SK-N-MC (cell line): ENCODE results near the gene PLD5.
"Not testable (repeated sequence)": the region's sequence is repeated elsewhere in the genome, so short reads cannot be mapped to it uniquely, and the experiment has no call there.

Source experiments
- DNase-seq: peaks from one replicate; pipeline ENCODE4 v3.0.0-alpha.2; 2011; ENCODE audit warnings: low read depth, low spot score
- H3K27ac ChIP-seq: fragments of 200-600 bp; sonication (generic); 2 replicates; pipeline ENCODE4 v1.5.1; 2016; ENCODE audit warnings: mixed run types
- H3K36me3 ChIP-seq: fragments of 200-600 bp; sonication (generic); 2 replicates; pipeline ENCODE4 v1.6.1; 2017; ENCODE audit warnings: antibody characterized with exemption, low read length, mixed read lengths; ENCODE audit not compliant: insufficient read depth
- H3K4me3 ChIP-seq: fragments of 200-600 bp; sonication (generic); 2 replicates; pipeline ENCODE4 v1.5.1; 2016
- H3K9ac ChIP-seq: fragments of 200-600 bp; sonication (generic); 2 replicates; pipeline ENCODE4 v1.8.0; 2017; ENCODE audit warnings: mixed run types, mixed read lengths; ENCODE audit not compliant: insufficient read length
- H3K9me3 ChIP-seq: fragments of 200-600 bp; sonication (generic); 2 replicates; pipeline ENCODE4 v1.6.1; 2017; ENCODE audit warnings: low read depth, mild to moderate bottlenecking, antibody characterized with exemption, low read length, moderate library complexity, mixed read lengths
- EZH2 ChIP-seq: fragments of 200-600 bp; sonication (generic); IDR thresholded peaks from one replicate; pipeline ENCODE4 v1.6.1; 2017; ENCODE audit warnings: antibody characterized with exemption
- FOXP2 ChIP-seq: optimal IDR thresholded peaks from 2 replicates; pipeline ENCODE3; 2011; ENCODE audit warnings: mild to moderate bottlenecking, moderate library complexity; ENCODE audit not compliant: insufficient read depth; ENCODE audit errors: extremely low read length, control extremely low read depth
- POLR2AphosphoS5 ChIP-seq: IDR thresholded peaks from 2 replicates; pipeline ENCODE4 v1.6.1; 2012; ENCODE audit warnings: mild to moderate bottlenecking, low read depth, low read length, borderline replicate concordance

PLD5 gene

GRCh38 chr1:242081446-242081845, 443.1 kb downstream of the PLD5 start:
- H3K36me3 ChIP-seq = no peaks in the 10 kb centered on the region

GRCh38 chr1:242065813-242066212, 458.7 kb downstream of the PLD5 start:
- TF ChIP-seq FOXP2 = no peak
- TF ChIP-seq POLR2AphosphoS5 = no peak
- no peak for TF ChIP-seq EZH2
- H3K9ac ChIP-seq = no peak overlapping the region
- no peaks in the 10 kb centered on the region for H3K36me3 ChIP-seq
- DNase-seq = no peak
- no peaks in the 10 kb centered on the region for H3K9me3 ChIP-seq
- H3K27ac ChIP-seq = no peak overlapping the region
- H3K4me3 ChIP-seq = no peak overlapping the region

More at GRCh38 chr1:242081446-242081845, 443.1 kb downstream of the PLD5 start:
- TF ChIP-seq POLR2AphosphoS5 (no peak), FOXP2 (no peak), EZH2 (no peak)
- Histone ChIP-seq H3K27ac (no peak overlapping the region), H3K9ac (no peak overlapping the region), H3K4me3 (no peak overlapping the region), H3K9me3 (no peaks in the 10 kb centered on the region)
- no peak for DNase-seq

GRCh38 chr1:242062271-242062670, 462.2 kb downstream of the PLD5 start:
- Histone ChIP-seq H3K9me3 (no peaks in the 10 kb centered on the region), H3K4me3 (no peak overlapping the region), H3K9ac (no peak overlapping the region), H3K27ac (no peak overlapping the region), H3K36me3 (no peaks in the 10 kb centered on the region)
- no peak for DNase-seq
- no peak for TF ChIP-seq POLR2AphosphoS5
- TF ChIP-seq FOXP2 = no peak
- TF ChIP-seq EZH2 = no peak

GRCh38 chr1:242059976-242060375, 464.5 kb downstream of the PLD5 start:
- Histone ChIP-seq H3K4me3 (no peak overlapping the region), H3K36me3 (no peaks in the 10 kb centered on the region), H3K27ac (no peak overlapping the region), H3K9me3 (no peaks in the 10 kb centered on the region), H3K9ac (no peak overlapping the region)
- TF ChIP-seq POLR2AphosphoS5 = no peak
- no peak for TF ChIP-seq FOXP2
- no peak for DNase-seq

- not testable (repeated sequence) for H3K4me3 ChIP-seq, H3K36me3 ChIP-seq, DNase-seq, H3K9me3 ChIP-seq, H3K27ac ChIP-seq, H3K9ac ChIP-seq
Measured at GRCh38 chr1:242058582-242058981, 465.9 kb downstream of the PLD5 start.

- not testable (repeated sequence) for H3K9me3 ChIP-seq, H3K27ac ChIP-seq, H3K36me3 ChIP-seq, H3K4me3 ChIP-seq, H3K9ac ChIP-seq, DNase-seq
Measured at GRCh38 chr1:242058181-242058580, 466.3 kb downstream of the PLD5 start.

- DNase-seq = no peak
- no peaks in the 10 kb centered on the region for H3K36me3 ChIP-seq
- TF ChIP-seq EZH2 (no peak), FOXP2 (no peak), POLR2AphosphoS5 (no peak)
- no peak overlapping the region for H3K9ac ChIP-seq
- H3K27ac ChIP-seq = no peak overlapping the region
- H3K4me3 ChIP-seq = no peak overlapping the region
- no peaks in the 10 kb centered on the region for H3K9me3 ChIP-seq
Measured at GRCh38 chr1:242057745-242058115, 466.8 kb downstream of the PLD5 start.

- Histone ChIP-seq H3K4me3 (no peak overlapping the region), H3K27ac (no peak overlapping the region), H3K36me3 (no peaks in the 10 kb centered on the region), H3K9ac (no peak overlapping the region), H3K9me3 (no peaks in the 10 kb centered on the region)
- TF ChIP-seq EZH2 (no peak), POLR2AphosphoS5 (no peak), FOXP2 (no peak)
- DNase-seq = no peak
Measured at GRCh38 chr1:242056988-242057744, 467.3 kb downstream of the PLD5 start.

GRCh38 chr1:242055749-242056320, 468.7 kb downstream of the PLD5 start:
- no peak overlapping the region for H3K9ac ChIP-seq
- H3K36me3 ChIP-seq = no peaks in the 10 kb centered on the region
- TF ChIP-seq EZH2 (no peak), POLR2AphosphoS5 (no peak), FOXP2 (no peak)
- DNase-seq = no peak
- no peak overlapping the region for H3K4me3 ChIP-seq
- no peak overlapping the region for H3K27ac ChIP-seq
- no peaks in the 10 kb centered on the region for H3K9me3 ChIP-seq
